ENCODE data around the gene SCGB3A2. TPM values are rescaled to one million over a fixed set of nuclear protein-coding genes. Genes with fewer than 3 reads are reported as not detected.

Gene SCGB3A2
- total and polyA plus RNA-seq, 2 donors (not counting 1 experiment from before 2014, with no cell fraction given), result not detected

DNA sequence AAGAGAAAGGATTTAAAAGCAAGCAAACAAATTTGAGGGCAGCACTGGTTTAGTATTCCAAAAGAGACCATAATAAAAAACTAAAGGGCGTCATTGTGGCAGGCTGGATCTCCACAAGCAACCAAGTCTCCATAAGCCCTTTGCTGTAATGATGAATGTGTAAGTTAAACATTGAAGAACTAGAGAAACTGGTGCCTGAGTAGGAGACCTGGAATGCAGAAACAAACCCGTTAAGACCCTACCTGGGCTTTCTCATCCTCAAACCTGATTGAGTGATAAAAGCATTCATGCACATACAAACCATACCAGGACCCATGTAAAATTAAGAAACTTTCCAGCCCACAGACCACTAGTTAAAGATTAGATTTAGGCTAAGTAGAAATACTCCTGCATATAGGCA lies 1.9 kb upstream of the SCGB3A2 start:
- no peak for TF ChIP-seq EZH2 (IDR thresholded peaks at IDR 0.05; ENCODE audit: borderline replicate concordance, insufficient read depth, low read depth, low read length, poor library complexity, severe bottlenecking)
- TF ChIP-seq, protein P1, sequence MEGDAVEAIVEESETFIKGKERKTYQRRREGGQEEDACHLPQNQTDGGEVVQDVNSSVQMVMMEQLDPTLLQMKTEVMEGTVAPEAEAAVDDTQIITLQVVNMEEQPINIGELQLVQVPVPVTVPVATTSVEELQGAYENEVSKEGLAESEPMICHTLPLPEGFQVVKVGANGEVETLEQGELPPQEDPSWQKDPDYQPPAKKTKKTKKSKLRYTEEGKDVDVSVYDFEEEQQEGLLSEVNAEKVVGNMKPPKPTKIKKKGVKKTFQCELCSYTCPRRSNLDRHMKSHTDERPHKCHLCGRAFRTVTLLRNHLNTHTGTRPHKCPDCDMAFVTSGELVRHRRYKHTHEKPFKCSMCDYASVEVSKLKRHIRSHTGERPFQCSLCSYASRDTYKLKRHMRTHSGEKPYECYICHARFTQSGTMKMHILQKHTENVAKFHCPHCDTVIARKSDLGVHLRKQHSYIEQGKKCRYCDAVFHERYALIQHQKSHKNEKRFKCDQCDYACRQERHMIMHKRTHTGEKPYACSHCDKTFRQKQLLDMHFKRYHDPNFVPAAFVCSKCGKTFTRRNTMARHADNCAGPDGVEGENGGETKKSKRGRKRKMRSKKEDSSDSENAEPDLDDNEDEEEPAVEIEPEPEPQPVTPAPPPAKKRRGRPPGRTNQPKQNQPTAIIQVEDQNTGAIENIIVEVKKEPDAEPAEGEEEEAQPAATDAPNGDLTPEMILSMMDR (IDR thresholded peaks at IDR 0.05), result no peak
- intact Hi-C loops (cut with micrococcal nuclease), result no loop called here
- no peak overlapping the region for H3K4me3 ChIP-seq (ENCODE audit: control extremely low read depth in 1 of 5, extremely low read depth in 1 of 5, insufficient read depth in 1 of 5, low read depth in 2 of 5, low read length in 4 of 5)
- DNase-seq, result no peak
- H3K4me1 ChIP-seq (ENCODE audit: control insufficient read depth in 2 of 2, insufficient read depth in 2 of 2, low read length in 2 of 2), result no peaks in the 10 kb centered on the region
- no peaks in the 10 kb centered on the region for H3K27me3 Mint-ChIP-seq
- H3K9me3 ChIP-seq (ENCODE audit: control extremely low read depth in 1 of 3, control insufficient read depth in 2 of 3, insufficient read depth in 1 of 3, low read length in 2 of 3), result no peaks in the 10 kb centered on the region
- no peak overlapping the region for H2AFZ ChIP-seq (ENCODE audit: insufficient read depth, low read depth, low read length, poor library complexity, severe bottlenecking)
- no CpG with 5 or more reads among the region's 2 CpGs for whole genome bisulfite sequencing (ENCODE audit: insufficient coverage)
- CTCF ChIA-PET, result interaction anchor here (1.1 kb wide), 1 partner anchor 19 kb away, joined by 3 read pairs; no protein-coding TSS in a partner anchor
- H3K4me1 Mint-ChIP-seq, result no peaks in the 10 kb centered on the region
- H3K4me3 Mint-ChIP-seq, result no peak overlapping the region
- POLR2A ChIA-PET, result no interaction called here
- H3K9me3 Mint-ChIP-seq (ENCODE audit: insufficient read depth), result no peaks in the 10 kb centered on the region
- H4K20me1 ChIP-seq (ENCODE audit: control insufficient read depth, insufficient read depth, low read length, poor library complexity, severe bottlenecking), result no peaks in the 10 kb centered on the region
- no peaks in the 10 kb centered on the region for H3K27me3 ChIP-seq (replicated peaks in 1 of 4; ENCODE audit: control extremely low read depth in 1 of 4, control insufficient read depth in 3 of 4, insufficient read depth in 4 of 4, low read length in 3 of 4)
- H3K79me2 ChIP-seq (ENCODE audit: control insufficient read depth, insufficient read depth, low read length), result no peaks in the 10 kb centered on the region
- no peak overlapping the region for H3K9ac ChIP-seq (ENCODE audit: low read length)
- H3K36me3 ChIP-seq (replicated peaks in 1 of 2; ENCODE audit: control extremely low read depth in 1 of 2, control insufficient read depth in 1 of 2, extremely low read depth in 1 of 2, insufficient read depth in 2 of 2, low read length in 1 of 2), result no peaks in the 10 kb centered on the region
- H3K27ac ChIP-seq (ENCODE audit: low read length in 2 of 2), result no peak overlapping the region
- no peak for ATAC-seq (ENCODE audit: low read depth)
- no peak overlapping the region for H3K4me2 ChIP-seq (replicated peaks; ENCODE audit: low read depth, low read length, poor library complexity, severe bottlenecking)
- no peak overlapping the region for H3K27ac Mint-ChIP-seq

DNA sequence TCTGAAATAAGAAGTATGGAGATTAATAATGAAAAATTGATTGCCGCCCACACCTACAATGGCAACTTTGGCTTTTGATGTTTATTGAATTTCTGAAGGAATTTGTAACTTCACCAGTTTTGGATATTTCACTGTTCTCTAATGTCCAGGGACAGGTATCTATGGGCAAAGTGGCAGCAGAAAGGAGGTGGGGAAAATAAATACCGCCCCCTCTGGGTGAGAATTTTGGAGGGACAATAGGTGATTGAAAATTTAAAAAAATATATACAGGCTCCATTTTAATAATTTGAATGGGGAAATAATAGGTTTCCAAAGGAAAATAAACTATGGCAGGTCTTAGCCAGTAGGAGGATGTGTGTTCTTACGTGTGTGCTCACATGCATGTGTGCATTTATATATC lies 1.3 kb downstream of the SCGB3A2 start:
- Histone ChIP-seq H3K9ac (ENCODE audit: low read length) (no peak overlapping the region), H3K79me2 (ENCODE audit: control insufficient read depth, insufficient read depth, low read length) (no peaks in the 10 kb centered on the region), H4K20me1 (ENCODE audit: control insufficient read depth, insufficient read depth, low read length, poor library complexity, severe bottlenecking) (no peaks in the 10 kb centered on the region), H3K27ac (ENCODE audit: low read length in 2 of 2) (no peak overlapping the region), H3K36me3 (replicated peaks in 1 of 2; ENCODE audit: control extremely low read depth in 1 of 2, control insufficient read depth in 1 of 2, extremely low read depth in 1 of 2, insufficient read depth in 2 of 2, low read length in 1 of 2) (no peaks in the 10 kb centered on the region), H3K4me3 (ENCODE audit: control extremely low read depth in 1 of 5, extremely low read depth in 1 of 5, insufficient read depth in 1 of 5, low read depth in 2 of 5, low read length in 4 of 5) (no peak overlapping the region), H3K4me1 (ENCODE audit: control insufficient read depth in 2 of 2, insufficient read depth in 2 of 2, low read length in 2 of 2) (no peaks in the 10 kb centered on the region), H3K4me2 (replicated peaks; ENCODE audit: low read depth, low read length, poor library complexity, severe bottlenecking) (no peak overlapping the region), H2AFZ (ENCODE audit: insufficient read depth, low read depth, low read length, poor library complexity, severe bottlenecking) (no peak overlapping the region), H3K9me3 (ENCODE audit: control extremely low read depth in 1 of 3, control insufficient read depth in 2 of 3, insufficient read depth in 1 of 3, low read length in 2 of 3) (no peaks in the 10 kb centered on the region), H3K27me3 (replicated peaks in 1 of 4; ENCODE audit: control extremely low read depth in 1 of 4, control insufficient read depth in 3 of 4, insufficient read depth in 4 of 4, low read length in 3 of 4) (no peaks in the 10 kb centered on the region)
- POLR2A ChIA-PET, result no interaction called here
- Mint-ChIP-seq H3K4me1 (no peaks in the 10 kb centered on the region), H3K4me3 (no peak overlapping the region), H3K9me3 (ENCODE audit: insufficient read depth) (no peaks in the 10 kb centered on the region), H3K27me3 (peaks cover 4% of the 10 kb centered on the region), H3K27ac (no peak overlapping the region)
- no peak for DNase-seq
- WGBS (ENCODE audit: insufficient coverage), result no CpG with 5 or more reads among the region's 3 CpGs
- CTCF ChIA-PET, result no interaction called here
- no peak for ATAC-seq (ENCODE audit: low read depth)
- intact Hi-C loops (cut with micrococcal nuclease), result no loop called here
- TF ChIP-seq, protein P1 (IDR thresholded peaks at IDR 0.05), result no peak
- TF ChIP-seq EZH2 (IDR thresholded peaks at IDR 0.05; ENCODE audit: borderline replicate concordance, insufficient read depth, low read depth, low read length, poor library complexity, severe bottlenecking), result no peak

All from B cell (primary cell).